Panc1 (cell line): ENCODE results near the gene PGAM5.

Experiments used
- POLR2AphosphoS5 ChIP-seq: IDR thresholded peaks from 2 replicates; pipeline ENCODE4 v1.6.1; 2012; ENCODE audit warnings: mild to moderate bottlenecking, low read depth, low read length, moderate library complexity
- SIN3A ChIP-seq: IDR thresholded peaks from 2 replicates; pipeline ENCODE4 v1.6.1; 2012; ENCODE audit warnings: low read depth, mild to moderate bottlenecking, low read length, moderate library complexity, borderline replicate concordance; ENCODE audit not compliant: insufficient read depth
- TF ChIP-seq, protein P1 (sequence below): fragments of 450-650 bp; IDR thresholded peaks from 2 replicates; pipeline ENCODE4 v1.5.1; 2017; ENCODE audit warnings: mild to moderate bottlenecking

DNA sequence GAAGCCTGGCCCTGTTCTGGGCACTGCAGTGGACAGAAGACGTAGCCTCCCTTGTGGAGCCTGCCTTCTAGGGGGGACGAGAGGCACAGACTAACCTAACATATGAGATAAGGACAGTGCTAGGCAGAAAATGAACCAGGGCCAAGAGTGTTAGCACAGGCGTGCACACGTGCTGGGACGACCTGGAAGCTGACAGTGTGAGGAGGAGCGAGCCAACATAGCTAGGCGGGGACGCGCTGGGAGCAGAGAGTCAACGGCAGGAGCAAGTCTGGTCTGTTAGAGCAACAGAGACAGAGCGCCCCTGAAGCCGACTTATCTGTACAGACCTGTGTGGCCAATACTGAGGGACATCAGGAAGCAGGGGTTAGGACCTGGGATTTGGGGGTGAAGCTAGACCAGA lies 15.2 kb upstream of the PGAM5 start:
- TF ChIP-seq, protein P1, sequence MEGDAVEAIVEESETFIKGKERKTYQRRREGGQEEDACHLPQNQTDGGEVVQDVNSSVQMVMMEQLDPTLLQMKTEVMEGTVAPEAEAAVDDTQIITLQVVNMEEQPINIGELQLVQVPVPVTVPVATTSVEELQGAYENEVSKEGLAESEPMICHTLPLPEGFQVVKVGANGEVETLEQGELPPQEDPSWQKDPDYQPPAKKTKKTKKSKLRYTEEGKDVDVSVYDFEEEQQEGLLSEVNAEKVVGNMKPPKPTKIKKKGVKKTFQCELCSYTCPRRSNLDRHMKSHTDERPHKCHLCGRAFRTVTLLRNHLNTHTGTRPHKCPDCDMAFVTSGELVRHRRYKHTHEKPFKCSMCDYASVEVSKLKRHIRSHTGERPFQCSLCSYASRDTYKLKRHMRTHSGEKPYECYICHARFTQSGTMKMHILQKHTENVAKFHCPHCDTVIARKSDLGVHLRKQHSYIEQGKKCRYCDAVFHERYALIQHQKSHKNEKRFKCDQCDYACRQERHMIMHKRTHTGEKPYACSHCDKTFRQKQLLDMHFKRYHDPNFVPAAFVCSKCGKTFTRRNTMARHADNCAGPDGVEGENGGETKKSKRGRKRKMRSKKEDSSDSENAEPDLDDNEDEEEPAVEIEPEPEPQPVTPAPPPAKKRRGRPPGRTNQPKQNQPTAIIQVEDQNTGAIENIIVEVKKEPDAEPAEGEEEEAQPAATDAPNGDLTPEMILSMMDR: no peak
- TF ChIP-seq POLR2AphosphoS5: no peak
- no peak for TF ChIP-seq SIN3A
